BLaER1 (cell line): ENCODE measurements around the gene PTPRE.

Source experiments
- H3K27ac ChIP-seq: shearing (Covaris generic); formaldehyde crosslinking; 2 replicates; pipeline ENCODE4 v1.8.1; 2022
- H3K27me3 ChIP-seq: shearing (Covaris generic); formaldehyde crosslinking; 2 replicates; pipeline ENCODE4 v1.8.1; 2022
- H3K36me3 ChIP-seq: shearing (Covaris generic); formaldehyde crosslinking; 2 replicates; pipeline ENCODE4 v1.8.1; 2022
- H3K4me1 ChIP-seq: shearing (Covaris generic); formaldehyde crosslinking; 2 replicates; pipeline ENCODE4 v1.8.1; 2022
- H3K4me2 ChIP-seq: shearing (Covaris generic); formaldehyde crosslinking; 2 replicates; pipeline ENCODE4 v1.8.1; 2022
- H3K4me3 ChIP-seq: shearing (Covaris generic); formaldehyde crosslinking; 2 replicates; pipeline ENCODE4 v1.8.1; 2022
- H3K9ac ChIP-seq: shearing (Covaris generic); formaldehyde crosslinking; 2 replicates; pipeline ENCODE4 v1.8.1; 2022
- H3K9me3 ChIP-seq: shearing (Covaris generic); formaldehyde crosslinking; 2 replicates; pipeline ENCODE4 v1.8.1; 2022
- H4K20me1 ChIP-seq: shearing (Covaris generic); formaldehyde crosslinking; 2 replicates; pipeline ENCODE4 v1.8.1; 2022
- Cebpa-rat ChIP-seq: shearing (Covaris generic); IDR thresholded peaks from 2 replicates; pipeline ENCODE4 v1.8.1; 2022

PTPRE gene

DNA sequence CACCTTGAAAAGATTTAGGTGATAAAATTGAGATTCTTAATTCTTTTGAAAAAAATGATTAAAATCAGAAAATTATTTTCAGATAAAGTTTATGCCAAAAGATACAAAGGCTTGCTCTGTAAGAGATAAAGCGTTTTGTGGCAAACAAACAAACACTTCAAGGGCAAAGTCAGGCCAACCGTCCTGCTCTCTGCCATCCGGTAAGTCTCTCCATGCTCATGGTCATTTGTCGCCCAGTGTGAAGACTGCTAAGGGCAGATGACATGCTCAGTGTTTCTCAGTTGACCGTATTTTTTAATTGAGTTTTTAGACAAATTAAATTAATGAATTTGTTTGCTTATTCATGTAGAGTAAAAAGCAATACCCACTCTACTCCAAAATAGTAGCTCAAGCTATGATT, 60.0 kb downstream of the PTPRE start:
- no peak overlapping the region for H3K27ac ChIP-seq
- no peaks in the 10 kb centered on the region for H4K20me1 ChIP-seq
- H3K4me1 ChIP-seq: peaks cover 12% of the 10 kb centered on the region
- H3K27me3 ChIP-seq: no peaks in the 10 kb centered on the region
- TF ChIP-seq Cebpa-rat: no peak
- no peak overlapping the region for H3K9ac ChIP-seq
- no peaks in the 10 kb centered on the region for H3K9me3 ChIP-seq
- no peaks in the 10 kb centered on the region for H3K36me3 ChIP-seq
- no peak overlapping the region for H3K4me3 ChIP-seq
- H3K4me2 ChIP-seq: no peak overlapping the region

DNA sequence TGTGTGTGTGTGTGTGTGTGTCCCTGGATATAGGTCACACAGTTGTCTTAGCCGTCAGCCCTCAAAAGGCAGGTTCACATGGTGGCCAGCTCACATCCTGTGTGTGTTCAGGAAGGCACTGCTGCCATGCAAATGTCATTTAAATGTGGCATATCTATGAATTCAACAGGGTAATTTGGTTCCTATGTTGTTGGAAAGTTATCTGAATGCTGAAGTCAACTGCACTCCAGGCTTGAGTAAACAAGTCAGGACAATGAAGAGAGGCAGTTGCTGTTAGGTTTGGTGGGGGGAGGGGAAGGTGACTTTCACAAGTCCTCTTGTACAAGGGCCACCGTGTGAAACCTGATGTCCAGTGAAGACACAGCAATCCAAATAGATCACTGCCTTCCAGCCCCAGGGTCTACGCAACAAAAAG, 61.1 kb downstream of the PTPRE start:
- Histone ChIP-seq H3K4me1 (peaks cover under 1% of the 10 kb centered on the region; the same call in 1 of the 2 replicates), H4K20me1 (no peaks in the 10 kb centered on the region), H3K9ac (no peak overlapping the region), H3K27ac (no peak overlapping the region), H3K4me3 (no peak overlapping the region), H3K4me2 (no peak overlapping the region), H3K27me3 (no peaks in the 10 kb centered on the region), H3K36me3 (no peaks in the 10 kb centered on the region), H3K9me3 (no peaks in the 10 kb centered on the region)
- no peak for TF ChIP-seq Cebpa-rat

DNA sequence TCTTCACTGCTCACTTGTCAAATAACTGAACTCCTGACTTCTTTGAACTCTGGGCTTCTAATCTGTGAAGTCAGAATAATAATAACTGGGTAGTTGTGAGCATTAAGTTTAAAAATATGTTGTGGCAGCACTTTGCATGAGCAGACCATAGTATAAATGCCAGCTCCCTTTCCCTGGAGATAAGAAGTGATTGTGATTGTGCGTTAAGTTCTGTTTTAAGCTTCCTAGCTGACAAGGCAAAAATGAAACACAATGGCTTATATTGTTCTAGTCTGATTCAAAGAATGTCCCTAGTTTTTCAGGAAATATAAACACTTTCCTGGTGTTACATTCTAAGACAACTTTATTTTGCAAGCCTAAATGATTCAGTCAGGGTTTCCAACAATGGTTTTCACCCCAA, 61.8 kb downstream of the PTPRE start:
- no peaks in the 10 kb centered on the region for H3K9me3 ChIP-seq
- H3K9ac ChIP-seq: no peak overlapping the region
- H3K27ac ChIP-seq: no peak overlapping the region
- no peak overlapping the region for H3K4me3 ChIP-seq
- no peak for TF ChIP-seq Cebpa-rat
- H3K4me2 ChIP-seq: no peak overlapping the region
- H4K20me1 ChIP-seq: no peaks in the 10 kb centered on the region
- H3K36me3 ChIP-seq: no peaks in the 10 kb centered on the region
- H3K4me1 ChIP-seq: peaks cover 5% of the 10 kb centered on the region
- H3K27me3 ChIP-seq: no peaks in the 10 kb centered on the region

DNA sequence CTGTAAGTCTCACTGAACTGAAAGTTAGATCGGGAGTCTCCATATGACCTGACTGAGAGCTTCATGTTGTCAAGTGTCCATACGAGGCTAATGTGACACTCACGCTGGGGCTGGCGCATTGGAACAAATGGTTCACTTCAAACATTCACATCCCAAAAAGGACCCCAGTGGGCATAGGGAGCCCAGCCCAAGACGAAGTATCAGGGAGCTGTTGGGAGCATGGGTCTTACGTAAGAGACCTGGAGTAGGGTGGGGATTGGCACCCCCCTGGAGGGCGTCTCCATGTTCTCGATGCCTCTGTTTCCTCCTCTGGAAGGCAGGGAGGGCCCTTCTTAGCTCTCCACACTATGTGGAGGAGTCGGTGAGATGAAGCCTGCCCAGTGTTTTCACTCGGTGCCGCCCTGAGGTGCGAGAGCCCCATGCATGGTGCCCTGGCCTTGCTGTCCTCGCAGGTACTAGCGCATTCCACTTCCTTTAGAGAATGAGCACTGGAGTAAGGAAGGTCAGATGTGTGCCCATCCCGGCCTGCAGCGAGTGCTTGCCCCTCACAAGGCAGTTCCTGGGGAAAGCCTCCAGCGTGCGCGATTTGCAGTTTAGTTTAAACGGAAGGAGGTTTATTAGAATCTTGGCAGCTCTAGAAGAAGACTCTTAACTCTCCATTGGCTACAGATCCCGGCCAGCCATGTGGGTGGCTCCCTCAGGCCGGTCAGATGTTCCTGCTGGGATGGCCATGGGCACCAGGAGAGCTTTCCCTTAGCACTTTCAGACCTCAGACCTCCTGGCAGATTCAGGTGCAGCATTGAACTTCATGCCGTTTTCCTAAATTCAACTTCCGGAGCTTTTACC, 64.4 kb downstream of the PTPRE start:
- Histone ChIP-seq H3K9me3 (no peaks in the 10 kb centered on the region), H3K9ac (no peak overlapping the region), H4K20me1 (no peaks in the 10 kb centered on the region), H3K27me3 (no peaks in the 10 kb centered on the region), H3K4me1 (peaks cover 11% of the 10 kb centered on the region), H3K4me3 (no peak overlapping the region), H3K36me3 (no peaks in the 10 kb centered on the region), H3K27ac (no peak overlapping the region), H3K4me2 (no peak overlapping the region)
- TF ChIP-seq Cebpa-rat: no peak

DNA sequence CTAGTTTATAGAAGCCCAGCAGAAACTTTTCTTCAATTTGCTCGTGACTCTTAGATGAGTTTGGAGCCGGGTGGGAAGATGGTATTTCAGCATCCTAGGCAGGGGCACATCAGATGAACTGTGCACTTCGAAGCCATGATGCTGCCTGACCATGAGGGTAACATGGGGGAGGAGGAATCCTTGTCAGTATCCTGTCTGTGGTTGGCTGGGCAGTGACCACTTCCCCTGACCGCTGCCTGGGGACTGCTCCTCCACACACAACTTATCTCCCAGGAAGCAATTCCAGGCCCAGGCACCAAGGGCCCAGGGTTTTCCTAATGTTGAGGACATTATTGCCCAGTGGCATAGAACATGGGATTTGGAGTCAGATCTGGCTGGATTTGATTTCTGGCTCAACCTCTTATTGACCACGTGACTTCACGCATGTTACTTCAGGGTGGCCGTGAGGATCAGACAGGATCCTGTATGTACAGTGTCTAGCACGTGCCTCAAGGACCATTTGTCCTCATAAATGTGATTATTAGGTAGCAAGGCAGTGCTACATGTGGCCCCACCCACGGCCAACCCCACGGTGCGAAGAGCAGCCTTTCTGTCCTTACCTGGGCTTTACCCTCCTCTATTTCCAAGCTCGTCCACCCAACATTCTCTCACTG, 65.2 kb downstream of the PTPRE start:
- Histone ChIP-seq H3K27me3 (no peaks in the 10 kb centered on the region), H3K36me3 (no peaks in the 10 kb centered on the region), H3K4me3 (no peak overlapping the region), H3K27ac (no peak overlapping the region), H4K20me1 (no peaks in the 10 kb centered on the region), H3K4me1 (peaks cover 11% of the 10 kb centered on the region), H3K9me3 (no peaks in the 10 kb centered on the region), H3K4me2 (no peak overlapping the region), H3K9ac (no peak overlapping the region)
- TF ChIP-seq Cebpa-rat: no peak

DNA sequence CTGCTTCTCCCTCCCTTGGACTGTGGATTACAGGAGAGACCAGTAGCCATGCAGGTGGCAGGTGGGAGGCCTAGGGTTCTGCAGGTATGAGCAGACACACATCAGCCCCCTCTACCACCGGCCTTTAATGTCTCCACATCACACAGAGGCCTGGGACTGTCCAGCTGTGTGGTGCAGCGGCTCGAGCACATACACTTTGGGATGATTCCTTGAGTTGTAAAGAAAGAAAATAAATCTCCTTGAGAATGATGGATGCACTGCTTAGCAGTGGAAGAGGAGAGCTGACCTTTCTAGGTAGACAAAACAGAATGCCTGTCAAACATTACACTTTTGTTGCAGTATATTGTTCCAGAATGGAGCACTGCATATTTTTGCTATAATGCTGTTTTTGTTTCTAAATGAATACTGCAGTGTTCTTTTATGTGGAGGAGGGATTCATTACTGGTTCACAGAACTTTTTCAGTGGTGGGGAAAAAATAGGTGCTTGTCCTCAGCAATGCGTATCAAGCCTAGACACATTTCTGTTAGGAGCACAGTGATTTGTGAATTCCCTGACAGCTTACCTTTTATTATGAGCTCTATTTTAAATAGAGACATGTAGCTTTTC, 66.0 kb downstream of the PTPRE start:
- Histone ChIP-seq H3K4me3 (no peak overlapping the region), H3K27ac (no peak overlapping the region), H3K9ac (no peak overlapping the region), H3K4me2 (0 out of 2 replicates have a peak overlapping the region, but pooled peaks have one; percentile 62), H3K36me3 (no peaks in the 10 kb centered on the region), H3K9me3 (no peaks in the 10 kb centered on the region), H4K20me1 (no peaks in the 10 kb centered on the region), H3K4me1 (peaks cover 11% of the 10 kb centered on the region), H3K27me3 (no peaks in the 10 kb centered on the region)
- TF ChIP-seq Cebpa-rat: no peak

DNA sequence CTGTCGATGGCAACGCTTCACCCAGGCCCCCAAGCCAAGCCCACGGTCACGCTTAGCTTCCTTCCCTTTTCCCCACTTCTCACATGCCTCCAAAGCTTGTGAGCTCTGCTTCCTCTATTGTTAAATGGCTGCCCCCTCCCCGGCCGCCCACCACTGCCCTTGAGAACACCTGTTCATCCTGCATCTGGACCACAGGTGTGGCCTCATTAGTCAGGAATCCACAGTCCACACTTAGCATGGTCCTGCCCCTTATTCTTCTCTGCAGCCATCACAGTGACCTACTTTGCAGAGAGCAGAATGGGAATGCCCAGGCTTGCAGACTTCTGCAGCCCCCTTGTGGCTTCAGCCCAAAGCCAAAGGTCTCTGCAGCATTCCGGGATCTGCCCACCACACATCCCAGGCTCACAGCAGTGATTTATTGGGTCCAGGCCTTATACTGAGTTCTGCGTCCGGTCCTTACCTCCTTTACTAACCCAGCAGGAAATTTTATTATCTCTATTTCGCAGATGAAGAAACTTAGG, 66.9 kb downstream of the PTPRE start:
- H3K4me2 ChIP-seq: peak overlapping the region; percentile 62
- H3K36me3 ChIP-seq: no peaks in the 10 kb centered on the region
- H3K27ac ChIP-seq: no peak overlapping the region
- no peaks in the 10 kb centered on the region for H3K9me3 ChIP-seq
- H4K20me1 ChIP-seq: no peaks in the 10 kb centered on the region
- H3K4me1 ChIP-seq: peaks cover 11% of the 10 kb centered on the region
- H3K9ac ChIP-seq: no peak overlapping the region
- no peak for TF ChIP-seq Cebpa-rat
- no peaks in the 10 kb centered on the region for H3K27me3 ChIP-seq
- no peak overlapping the region for H3K4me3 ChIP-seq

DNA sequence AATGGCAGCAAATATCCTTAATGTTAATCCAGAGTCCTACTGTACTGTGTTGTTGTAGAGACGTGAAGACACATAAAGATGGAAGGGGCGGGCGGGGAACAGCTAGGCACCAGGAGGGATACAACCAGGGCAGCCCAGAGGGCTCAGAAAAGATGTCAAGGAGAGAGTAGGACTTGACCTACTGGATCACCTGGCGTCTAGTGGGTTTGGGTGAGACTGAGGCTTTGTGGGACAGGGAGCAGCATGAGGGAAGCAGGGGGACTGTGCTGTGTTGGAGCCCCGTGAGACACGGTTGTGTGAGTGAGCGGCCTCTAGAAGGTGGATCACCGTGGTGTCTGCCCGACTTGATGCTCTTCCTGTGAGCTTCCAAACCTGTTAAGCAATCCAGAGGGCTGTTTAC, 68.0 kb downstream of the PTPRE start:
- Histone ChIP-seq H3K27me3 (no peaks in the 10 kb centered on the region), H3K9ac (no peak overlapping the region), H3K27ac (no peak overlapping the region), H3K4me3 (no peak overlapping the region), H3K4me2 (no peak overlapping the region), H3K4me1 (peaks cover 11% of the 10 kb centered on the region), H3K9me3 (peaks cover 6% of the 10 kb centered on the region), H3K36me3 (no peaks in the 10 kb centered on the region), H4K20me1 (no peaks in the 10 kb centered on the region)
- no peak for TF ChIP-seq Cebpa-rat

DNA sequence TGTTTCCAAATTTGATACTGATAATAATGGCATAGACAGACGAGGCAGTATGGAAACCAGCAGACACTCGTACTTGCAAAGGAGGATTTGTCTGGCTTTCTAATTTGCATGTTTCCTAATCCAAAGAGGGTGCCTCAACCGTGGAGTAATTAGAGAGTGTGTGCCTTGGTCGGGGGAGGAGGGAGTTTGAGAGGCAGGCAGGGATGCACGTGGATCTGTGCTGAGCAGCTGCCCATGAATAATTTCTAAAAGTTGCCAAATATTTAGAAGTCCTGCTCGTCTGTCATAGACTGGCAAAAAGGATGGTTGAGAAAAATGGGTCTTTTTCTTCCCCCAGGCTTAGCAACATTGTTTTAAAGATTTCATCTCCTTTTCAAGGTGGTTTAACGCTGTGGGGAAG, 69.4 kb downstream of the PTPRE start:
- Histone ChIP-seq H4K20me1 (no peaks in the 10 kb centered on the region), H3K4me2 (no peak overlapping the region), H3K4me1 (peaks cover 11% of the 10 kb centered on the region), H3K9me3 (peaks cover 17% of the 10 kb centered on the region), H3K27me3 (no peaks in the 10 kb centered on the region), H3K27ac (no peak overlapping the region), H3K36me3 (no peaks in the 10 kb centered on the region), H3K4me3 (no peak overlapping the region), H3K9ac (no peak overlapping the region)
- no peak for TF ChIP-seq Cebpa-rat
